PFSK-1 (cell line): ENCODE measurements around the gene NHSL2.

Experiments used
- FOXP2 ChIP-seq: optimal IDR thresholded peaks from 2 replicates; pipeline ENCODE3; 2011; ENCODE audit warnings: borderline replicate concordance, control low read depth, inconsistent platforms; ENCODE audit not compliant: insufficient read depth; ENCODE audit errors: extremely low read length, extremely low read depth
- POLR2AphosphoS5 ChIP-seq: IDR thresholded peaks from 2 replicates; pipeline ENCODE4 v1.6.1; 2012; ENCODE audit warnings: low read depth, mild to moderate bottlenecking, control low read depth, low read length, moderate library complexity
- SIN3A ChIP-seq: IDR thresholded peaks from 2 replicates; pipeline ENCODE4 v1.6.1; 2012; ENCODE audit warnings: mild to moderate bottlenecking, low read length, moderate library complexity, borderline replicate concordance; ENCODE audit not compliant: insufficient read depth
- TAF1 ChIP-seq: IDR thresholded peaks from 2 replicates; pipeline ENCODE4 v1.6.1; 2012; ENCODE audit warnings: low read length, control low read depth, borderline replicate concordance; ENCODE audit not compliant: insufficient read depth
- TF ChIP-seq, protein P1 (sequence below), 2 experiments: IDR thresholded peaks; 2 replicates each; pipeline versions ENCODE4 v1.6.1 to v1.8.0; 2011 to 2012; ENCODE audit warnings: low read depth in 2 of 2, low read length in 2 of 2, control low read depth in 1 of 2, inconsistent platforms in 1 of 2, mild to moderate bottlenecking in 1 of 2, moderate library complexity in 1 of 2; ENCODE audit not compliant: insufficient read depth in 1 of 2

GRCh38 chrX:72028701-72029470, 118.2 kb downstream of the NHSL2 start:
- TF ChIP-seq SIN3A (no peak), POLR2AphosphoS5 (no peak), TAF1 (no peak), FOXP2 (no peak)
- TF ChIP-seq, protein P1, sequence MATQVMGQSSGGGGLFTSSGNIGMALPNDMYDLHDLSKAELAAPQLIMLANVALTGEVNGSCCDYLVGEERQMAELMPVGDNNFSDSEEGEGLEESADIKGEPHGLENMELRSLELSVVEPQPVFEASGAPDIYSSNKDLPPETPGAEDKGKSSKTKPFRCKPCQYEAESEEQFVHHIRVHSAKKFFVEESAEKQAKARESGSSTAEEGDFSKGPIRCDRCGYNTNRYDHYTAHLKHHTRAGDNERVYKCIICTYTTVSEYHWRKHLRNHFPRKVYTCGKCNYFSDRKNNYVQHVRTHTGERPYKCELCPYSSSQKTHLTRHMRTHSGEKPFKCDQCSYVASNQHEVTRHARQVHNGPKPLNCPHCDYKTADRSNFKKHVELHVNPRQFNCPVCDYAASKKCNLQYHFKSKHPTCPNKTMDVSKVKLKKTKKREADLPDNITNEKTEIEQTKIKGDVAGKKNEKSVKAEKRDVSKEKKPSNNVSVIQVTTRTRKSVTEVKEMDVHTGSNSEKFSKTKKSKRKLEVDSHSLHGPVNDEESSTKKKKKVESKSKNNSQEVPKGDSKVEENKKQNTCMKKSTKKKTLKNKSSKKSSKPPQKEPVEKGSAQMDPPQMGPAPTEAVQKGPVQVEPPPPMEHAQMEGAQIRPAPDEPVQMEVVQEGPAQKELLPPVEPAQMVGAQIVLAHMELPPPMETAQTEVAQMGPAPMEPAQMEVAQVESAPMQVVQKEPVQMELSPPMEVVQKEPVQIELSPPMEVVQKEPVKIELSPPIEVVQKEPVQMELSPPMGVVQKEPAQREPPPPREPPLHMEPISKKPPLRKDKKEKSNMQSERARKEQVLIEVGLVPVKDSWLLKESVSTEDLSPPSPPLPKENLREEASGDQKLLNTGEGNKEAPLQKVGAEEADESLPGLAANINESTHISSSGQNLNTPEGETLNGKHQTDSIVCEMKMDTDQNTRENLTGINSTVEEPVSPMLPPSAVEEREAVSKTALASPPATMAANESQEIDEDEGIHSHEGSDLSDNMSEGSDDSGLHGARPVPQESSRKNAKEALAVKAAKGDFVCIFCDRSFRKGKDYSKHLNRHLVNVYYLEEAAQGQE (IDR thresholded peaks at IDR 0.05; ENCODE audit: insufficient read depth in 1 of 2, low read depth in 2 of 2, low read length in 2 of 2) = no peak
